T-cell (primary cell): ENCODE measurements around the gene MCM3AP. TPM values are rescaled to one million over a fixed set of nuclear protein-coding genes. Genes with fewer than 3 reads are reported as not detected.

ENCODE experiments used
- ATAC-seq, 4 experiments: fragments of 200-7000 bp in 3 of 4; fragments of 150-1000 bp in 1 of 4; cut with Tn5 transposase; replicated peaks in 1 of 4; 1 replicate in 3 of 4; 2 replicates in 1 of 4; pipeline ENCODE4 v1.10.0; 2021; ENCODE audit warnings: moderate library complexity in 3 of 4, mild to moderate bottlenecking in 2 of 4, moderate number of reproducible peaks in 1 of 4
- CTCF ChIA-PET, 2 donors: fragments of 300-600 bp; sonication (Branson Sonifier 250); formaldehyde crosslinking; loops; one replicate each; lab custom pipeline; 2022; ENCODE audit warnings: antibody characterized with exemption in 2 of 2; lab: Charles Lee
- POLR2A ChIA-PET, 2 donors: fragments of 300-600 bp; sonication (Branson Sonifier 250); formaldehyde crosslinking; loops; one replicate each; lab custom pipeline; 2022; ENCODE audit warnings: antibody characterized with exemption in 2 of 2; lab: Charles Lee
- DNase-seq, 35 experiments: peaks; one replicate each; pipeline versions ENCODE4 v3.0.0 to v3.0.0-alpha.2; 2013 to 2023
- H3K27ac ChIP-seq: one replicate; pipeline ENCODE4 v1.5.1; 2013; ENCODE audit warnings: low read length
- H3K27me3 ChIP-seq, 2 experiments: replicated peaks in 1 of 2; 1 replicate in 1 of 2; 2 replicates in 1 of 2; pipeline versions ENCODE4 v1.6.1 to v1.7.0; 2013; ENCODE audit warnings: low read length in 1 of 2, mixed read lengths in 1 of 2; ENCODE audit not compliant: control insufficient read depth in 2 of 2, insufficient read depth in 2 of 2; ENCODE audit errors: extremely low read depth in 1 of 2
- H3K36me3 ChIP-seq, 2 donors: 1 replicate in 1 of 2; 2 replicates in 1 of 2; pipeline versions ENCODE4 v1.6.1 to v1.7.0; 2013; ENCODE audit warnings: low read length in 1 of 2; ENCODE audit not compliant: control insufficient read depth in 2 of 2, insufficient read depth in 1 of 2; ENCODE audit errors: extremely low read depth in 1 of 2
- H3K4me1 ChIP-seq, 2 experiments: 1 replicate in 1 of 2; 2 replicates in 1 of 2; pipeline versions ENCODE4 v1.6.1 to v1.7.0; 2013; ENCODE audit warnings: low read length in 2 of 2, mixed read lengths in 1 of 2; ENCODE audit not compliant: insufficient read depth in 2 of 2, control insufficient read depth in 1 of 2; ENCODE audit errors: extremely low read depth in 1 of 2
- H3K4me3 ChIP-seq, 2 donors: 1 replicate in 1 of 2; 2 replicates in 1 of 2; pipeline versions ENCODE4 v1.5.1 to v1.7.0; 2013; ENCODE audit warnings: mild to moderate bottlenecking in 2 of 2, low read length in 1 of 2, moderate library complexity in 1 of 2; ENCODE audit not compliant: control insufficient read depth in 1 of 2; ENCODE audit errors: extremely low read depth in 1 of 2
- H3K9me3 ChIP-seq: 2 replicates; pipeline ENCODE4 v1.7.0; 2013
- H3K27ac Mint-ChIP-seq, 2 donors: one replicate each; pipeline ENCODE4 v1.8.0; 2020 to 2021; ENCODE audit warnings: mild to moderate bottlenecking in 2 of 2, mixed read lengths in 2 of 2
- H3K27me3 Mint-ChIP-seq, 2 donors: one replicate each; pipeline ENCODE4 v1.8.0; 2021 to 2022; ENCODE audit warnings: mixed read lengths in 2 of 2
- H3K36me3 Mint-ChIP-seq: one replicate; pipeline ENCODE4 v1.8.0; 2021; ENCODE audit warnings: mixed read lengths
- H3K4me1 Mint-ChIP-seq, 3 donors: one replicate each; pipeline ENCODE4 v1.8.0; 2020 to 2022; ENCODE audit warnings: mixed read lengths in 3 of 3, mild to moderate bottlenecking in 1 of 3
- H3K4me3 Mint-ChIP-seq, 3 donors: one replicate each; pipeline ENCODE4 v1.8.0; 2020 to 2022; ENCODE audit warnings: mild to moderate bottlenecking in 3 of 3, mixed read lengths in 3 of 3, moderate library complexity in 3 of 3
- H3K9me3 Mint-ChIP-seq, 3 donors: one replicate each; pipeline ENCODE4 v1.8.0; 2020 to 2022; ENCODE audit warnings: mixed read lengths in 3 of 3
- WGBS: methylation state at CpG from one replicate; pipeline ENCODE4 v1.1.5; 2013; ENCODE audit warnings: missing lambda C conversion rate; ENCODE audit not compliant: insufficient coverage; 5-methylcytosine and 5-hydroxymethylcytosine counted together
- total RNA-seq, 35 experiments: library from RNA in 6 of 35; stranded (reverse) in 6 of 35; fragments of 120-200 nt in 1 of 35; gene quantifications; one replicate each; pipeline versions ENCODE4 v1.2.1 to v1.2.4 and lab custom pipeline; 2013 to 2026

The MCM3AP gene
- total RNA-seq, 5 donors from 2014 or later (not counting 1 experiment from before 2014, with no cell fraction given): 126 to 180 (median 166) TPM

DNA sequence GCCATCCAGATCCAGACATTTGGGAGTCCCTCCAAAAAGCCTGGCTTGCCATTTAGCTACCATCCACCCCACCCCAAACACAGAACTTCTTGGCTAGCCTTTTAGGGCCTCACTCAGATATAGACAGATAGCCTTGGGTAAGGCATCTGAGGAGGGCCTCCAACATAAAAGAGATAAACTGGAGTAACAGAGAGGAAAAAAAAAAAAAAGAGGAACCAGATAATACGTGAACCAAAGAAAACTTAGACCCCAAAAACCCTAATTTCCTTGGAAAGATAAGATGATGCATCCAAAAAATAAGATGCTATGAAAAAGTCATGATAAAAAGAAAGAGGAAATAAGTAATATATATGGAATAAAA, 37.0 kb downstream of the MCM3AP start:
- Mint-ChIP-seq H3K27me3 (no peaks in the 10 kb centered on the region), H3K4me3 (no peak overlapping the region), H3K36me3 (peaks cover 53% of the 10 kb centered on the region), H3K9me3 (no peaks in the 10 kb centered on the region), H3K27ac (no peak overlapping the region), H3K4me1 (peaks cover 12 to 25% (median 22%) of the 10 kb centered on the region in 3 donors)
- no CpG with 5 or more reads among the region's 1 CpG for WGBS
- Histone ChIP-seq H3K9me3 (no peaks in the 10 kb centered on the region), H3K4me3 (no peak overlapping the region), H3K36me3 (peaks cover 13 to 88% of the 10 kb centered on the region in 2 donors), H3K27me3 (no peaks in the 10 kb centered on the region), H3K4me1 (peaks cover 7% of the 10 kb centered on the region in 2 experiments), H3K27ac (no peak overlapping the region)
- no peak for ATAC-seq
- no peak for DNase-seq
- ChIA-PET POLR2A (no interaction called here), CTCF (no interaction called here)

DNA sequence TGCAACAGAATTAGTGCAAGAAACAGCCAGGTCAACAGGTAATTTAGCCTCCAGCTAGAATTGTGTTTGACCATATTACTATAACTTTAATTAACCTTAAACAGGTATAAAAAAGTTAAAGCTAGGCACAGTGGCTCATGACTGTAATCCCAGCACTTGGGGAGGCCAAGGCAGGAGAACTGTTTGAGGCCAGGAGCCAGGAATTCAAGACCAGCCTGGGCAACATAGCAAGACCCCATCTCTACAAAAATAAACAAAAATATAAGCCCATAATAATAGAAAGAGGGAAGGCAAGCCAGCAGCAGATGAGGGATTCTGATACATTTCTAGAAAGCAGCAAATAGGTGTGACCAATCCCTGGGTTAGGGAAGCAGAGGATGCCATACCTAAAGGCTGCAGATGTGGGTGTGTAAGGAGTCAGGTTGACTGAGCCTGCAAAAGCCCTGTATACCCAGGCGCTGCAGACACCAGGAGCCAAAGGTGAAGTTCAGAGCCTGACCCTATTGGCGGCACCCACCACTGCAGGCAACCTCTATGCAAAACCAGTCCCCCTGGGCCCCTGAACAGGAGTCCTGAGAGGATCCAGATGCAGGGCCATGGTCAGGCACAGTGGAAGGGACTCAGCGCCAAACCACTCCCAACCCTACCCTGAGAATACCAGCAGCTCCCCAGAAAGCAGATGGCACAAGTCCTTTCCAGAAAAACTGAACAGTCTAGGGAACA, 37.6 kb downstream of the MCM3AP start:
- Histone ChIP-seq H3K4me3 (no peak overlapping the region), H3K36me3 (peaks cover 13 to 88% of the 10 kb centered on the region in 2 donors), H3K9me3 (no peaks in the 10 kb centered on the region), H3K27me3 (no peaks in the 10 kb centered on the region), H3K4me1 (peaks cover 5 to 7% of the 10 kb centered on the region in 2 experiments), H3K27ac (no peak overlapping the region)
- H3K4me1 Mint-ChIP-seq: peaks cover 10 to 21% (median 18%) of the 10 kb centered on the region in 3 donors
- CTCF ChIA-PET: no interaction called here
- no peaks in the 10 kb centered on the region for H3K27me3 Mint-ChIP-seq
- no peaks in the 10 kb centered on the region for H3K9me3 Mint-ChIP-seq
- WGBS: 100% methylated on average over 3 of the region's 3 CpGs
- ATAC-seq (no peak), DNase-seq (no peak)
- POLR2A ChIA-PET: no interaction called here
- peaks cover 54% of the 10 kb centered on the region for H3K36me3 Mint-ChIP-seq
- H3K4me3 Mint-ChIP-seq: no peak overlapping the region
- no peak overlapping the region for H3K27ac Mint-ChIP-seq

DNA sequence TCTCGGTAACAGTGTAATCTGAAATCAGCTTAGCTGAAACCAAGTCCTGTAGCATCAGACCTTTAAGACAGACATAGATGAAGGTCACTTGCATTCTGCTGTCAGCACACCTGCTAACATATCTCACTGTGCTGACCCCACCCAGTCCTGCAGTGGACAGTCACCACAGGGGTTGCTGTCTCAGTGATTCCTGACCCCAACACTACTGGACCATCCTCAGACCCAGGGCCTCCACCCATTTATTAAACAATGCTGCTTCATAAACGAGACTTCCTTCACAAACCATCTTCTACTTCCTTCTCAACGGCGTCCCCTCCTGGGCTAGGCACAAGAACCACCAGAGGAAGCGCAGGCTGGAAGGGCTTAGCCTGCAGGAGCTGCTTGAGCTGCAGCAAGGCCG, 39.1 kb downstream of the MCM3AP start:
- DNase-seq (no peak), ATAC-seq (no peak)
- POLR2A ChIA-PET: no interaction called here
- Histone ChIP-seq H3K9me3 (no peaks in the 10 kb centered on the region), H3K4me3 (no peak overlapping the region), H3K27ac (no peak overlapping the region), H3K4me1 (peaks cover 5 to 7% of the 10 kb centered on the region in 2 experiments), H3K36me3 (peaks cover 13 to 89% of the 10 kb centered on the region in 2 donors), H3K27me3 (no peaks in the 10 kb centered on the region)
- H3K27ac Mint-ChIP-seq: no peak overlapping the region
- no peaks in the 10 kb centered on the region for H3K9me3 Mint-ChIP-seq
- H3K27me3 Mint-ChIP-seq: no peaks in the 10 kb centered on the region
- peaks cover 10 to 19% (median 16%) of the 10 kb centered on the region in 3 donors for H3K4me1 Mint-ChIP-seq
- H3K4me3 Mint-ChIP-seq: no peak overlapping the region
- CTCF ChIA-PET: no interaction called here
- 90% methylated on average over 5 of the region's 6 CpGs for WGBS
- peaks cover 65% of the 10 kb centered on the region for H3K36me3 Mint-ChIP-seq

DNA sequence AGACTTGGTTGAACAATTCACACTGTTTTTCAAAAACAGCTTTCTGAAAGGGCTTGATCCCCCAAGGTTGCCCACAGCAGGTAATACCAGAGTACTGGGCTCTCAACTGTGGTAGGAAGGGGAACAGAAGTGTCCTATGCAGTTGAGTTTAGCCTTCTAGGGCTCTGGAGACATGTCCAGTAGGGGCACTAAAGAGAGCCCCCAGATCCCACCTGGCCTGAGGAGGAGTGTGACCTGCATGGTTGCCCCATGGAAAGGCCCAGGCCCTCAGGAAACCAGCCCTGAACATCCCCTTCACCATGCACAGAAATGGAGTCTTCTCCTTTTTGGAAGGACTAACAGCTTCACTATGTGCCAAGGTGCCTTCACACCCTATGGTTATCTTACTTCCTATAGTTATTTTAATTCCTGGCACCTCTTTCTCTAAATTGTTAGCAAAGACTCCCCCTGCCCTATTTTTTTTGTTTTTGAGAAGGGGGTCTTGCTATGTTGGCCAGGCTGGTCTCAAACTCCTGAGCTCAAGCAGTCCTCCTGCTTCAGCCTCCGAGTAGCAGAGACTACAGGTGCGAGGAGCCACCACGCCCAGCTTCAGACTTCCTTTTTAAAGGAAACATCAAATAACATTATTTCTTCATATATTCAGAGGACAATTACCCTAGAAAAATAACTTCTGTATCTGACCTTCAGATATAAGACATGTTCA, 40.0 kb downstream of the MCM3AP start:
- WGBS: no CpG with 5 or more reads among the region's 3 CpGs
- no peak for ATAC-seq
- H3K4me3 Mint-ChIP-seq: no peak overlapping the region
- H3K27ac Mint-ChIP-seq: no peak overlapping the region
- DNase-seq: no peak
- Histone ChIP-seq H3K9me3 (no peaks in the 10 kb centered on the region), H3K4me1 (peaks cover 2 to 4% of the 10 kb centered on the region in 2 experiments), H3K36me3 (peaks cover 19 to 89% of the 10 kb centered on the region in 2 donors), H3K27ac (no peak overlapping the region), H3K27me3 (no peaks in the 10 kb centered on the region), H3K4me3 (no peak overlapping the region)
- peaks cover 64% of the 10 kb centered on the region for H3K36me3 Mint-ChIP-seq
- H3K4me1 Mint-ChIP-seq: peaks cover 8 to 10% (median 9%) of the 10 kb centered on the region in 3 donors
- CTCF ChIA-PET: no interaction called here
- no peaks in the 10 kb centered on the region for H3K9me3 Mint-ChIP-seq
- POLR2A ChIA-PET: no interaction called here
- H3K27me3 Mint-ChIP-seq: no peaks in the 10 kb centered on the region

DNA sequence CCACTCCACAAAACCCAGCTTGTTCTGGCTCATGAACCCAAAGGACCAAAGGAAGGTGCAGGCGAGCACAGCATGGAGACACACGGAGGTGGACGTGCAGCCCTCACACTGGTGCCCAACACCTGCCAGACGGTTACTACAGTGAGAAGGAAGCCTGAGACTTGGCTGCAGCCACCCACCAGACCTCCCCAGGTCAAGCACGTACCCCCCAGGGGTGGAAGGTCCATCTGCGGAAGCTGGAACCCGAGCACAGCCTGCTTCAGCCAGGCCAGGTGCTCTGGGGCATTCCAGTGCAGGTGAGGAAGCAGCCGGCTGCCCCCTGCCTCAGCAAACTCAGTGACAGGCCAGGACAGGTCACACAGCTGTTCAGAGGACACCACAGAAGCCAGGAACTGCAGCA, 40.8 kb downstream of the MCM3AP start:
- ATAC-seq: no peak
- WGBS: 96% methylated on average over 8 of the region's 8 CpGs
- Mint-ChIP-seq H3K27ac (peak overlapping the region in 1 of 2 donors; percentile 39), H3K27me3 (no peaks in the 10 kb centered on the region), H3K4me3 (no peak overlapping the region), H3K4me1 (peaks cover 2 to 7% (median 2%) of the 10 kb centered on the region in 3 donors), H3K9me3 (no peaks in the 10 kb centered on the region), H3K36me3 (peaks cover 61% of the 10 kb centered on the region)
- Histone ChIP-seq H3K27ac (no peak overlapping the region), H3K9me3 (no peaks in the 10 kb centered on the region), H3K4me3 (no peak overlapping the region), H3K36me3 (peaks cover 19 to 89% of the 10 kb centered on the region in 2 donors), H3K4me1 (no peaks in the 10 kb centered on the region), H3K27me3 (no peaks in the 10 kb centered on the region)
- no peak for DNase-seq
- ChIA-PET POLR2A (no interaction called here), CTCF (no interaction called here)

DNA sequence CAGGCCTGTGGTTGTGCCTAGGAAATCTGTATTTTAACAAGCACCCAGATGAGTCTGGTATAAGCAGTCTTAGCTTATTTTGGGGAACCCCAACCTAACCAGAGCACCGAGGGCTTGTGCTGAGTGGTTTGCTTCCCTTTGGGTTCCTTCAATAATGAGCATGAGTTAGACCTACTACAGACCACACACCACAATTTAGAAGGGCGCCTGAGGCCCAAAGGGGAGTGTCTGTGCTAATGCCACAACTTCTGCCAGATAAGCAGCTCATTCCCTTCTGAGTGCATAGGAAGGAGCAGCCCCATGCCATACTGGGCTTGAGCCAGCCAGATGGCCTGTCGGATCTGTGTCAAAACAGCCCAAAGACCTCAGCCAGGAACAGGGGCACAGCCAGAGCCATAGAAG, 41.5 kb downstream of the MCM3AP start:
- no peaks in the 10 kb centered on the region for H3K27me3 ChIP-seq
- no peak for DNase-seq
- peaks cover 23 to 89% of the 10 kb centered on the region in 2 donors for H3K36me3 ChIP-seq
- ChIA-PET CTCF (no interaction called here), POLR2A (no interaction called here)
- H3K36me3 Mint-ChIP-seq: peaks cover 62% of the 10 kb centered on the region
- no peaks in the 10 kb centered on the region for H3K9me3 Mint-ChIP-seq
- no peak overlapping the region for H3K4me3 ChIP-seq
- no peaks in the 10 kb centered on the region for H3K27me3 Mint-ChIP-seq
- no peak overlapping the region for H3K4me3 Mint-ChIP-seq
- ATAC-seq: no peak
- no peak overlapping the region for H3K27ac Mint-ChIP-seq
- H3K4me1 Mint-ChIP-seq: peaks cover 2 to 8% (median 2%) of the 10 kb centered on the region in 3 donors
- 97% methylated on average over 2 of the region's 3 CpGs for WGBS
- no peak overlapping the region for H3K27ac ChIP-seq
- no peaks in the 10 kb centered on the region for H3K4me1 ChIP-seq
- no peaks in the 10 kb centered on the region for H3K9me3 ChIP-seq
